Suprapubic skin (tissue), 4 donors: Measurements from ENCODE around the gene LETM1. TPM values are rescaled to one million over a fixed set of nuclear protein-coding genes. Genes with fewer than 3 reads are reported as not detected.

ENCODE experiments used
- DNase-seq, 2 donors: peaks; one replicate each; pipeline ENCODE4 v3.0.0-alpha.2; 2019; ENCODE audit warnings: low spot score in 2 of 2
- H3K27ac ChIP-seq: fragments of 200-600 bp; sonication (generic); one replicate; pipeline ENCODE4 v1.5.1; 2019
- H3K27me3 ChIP-seq: fragments of 200-600 bp; sonication (generic); one replicate; pipeline ENCODE4 v1.5.1; 2019
- H3K36me3 ChIP-seq: fragments of 200-600 bp; sonication (generic); one replicate; pipeline ENCODE4 v1.5.1; 2019
- H3K4me1 ChIP-seq: fragments of 200-600 bp; sonication (generic); one replicate; pipeline ENCODE4 v1.5.1; 2019
- H3K4me3 ChIP-seq: fragments of 200-600 bp; sonication (generic); one replicate; pipeline ENCODE4 v1.5.1; 2019; ENCODE audit warnings: mild to moderate bottlenecking
- H3K9me3 ChIP-seq: fragments of 200-600 bp; sonication (generic); one replicate; pipeline ENCODE4 v1.5.1; 2019
- EP300 ChIP-seq: sonication (generic); formaldehyde crosslinking; IDR thresholded peaks from one replicate; pipeline ENCODE4 v1.6.1; 2017; ENCODE audit warnings: antibody characterized with exemption
- POLR2A ChIP-seq, 2 donors: fragments of 450-650 bp; IDR thresholded peaks; one replicate each; pipeline ENCODE4 v1.6.1; 2017; ENCODE audit warnings: antibody characterized with exemption in 2 of 2, mild to moderate bottlenecking in 2 of 2, moderate library complexity in 2 of 2
- POLR2AphosphoS5 ChIP-seq, 3 donors: sonication (generic); formaldehyde crosslinking; IDR thresholded peaks; one replicate each; pipeline ENCODE4 v1.6.1; 2017; ENCODE audit warnings: antibody characterized with exemption in 3 of 3
- WGBS: methylation state at CpG from one replicate; pipeline ENCODE4 v1.1.5; 2018; 5-methylcytosine and 5-hydroxymethylcytosine counted together
- total RNA-seq, 4 donors: library from RNA; depleted of rRNA; stranded (reverse); fragments of >200 nt; gene quantifications; one replicate each; pipeline ENCODE4 v1.1.0, GENCODE V29; 2016
- TF ChIP-seq, protein P1 (sequence below), 2 donors: fragments of 200-600 bp in 1 of 2; fragments of 450-650 bp in 1 of 2; sonication (generic) in 1 of 2; IDR thresholded peaks; one replicate each; pipeline ENCODE4 v1.5.1; 2016 to 2019; ENCODE audit warnings: antibody characterized with exemption in 2 of 2, mild to moderate bottlenecking in 1 of 2, moderate library complexity in 1 of 2

The LETM1 gene
- 10 to 100 TPM; 64.0 to 73.5 (median 65.2) TPM for total RNA-seq

DNA sequence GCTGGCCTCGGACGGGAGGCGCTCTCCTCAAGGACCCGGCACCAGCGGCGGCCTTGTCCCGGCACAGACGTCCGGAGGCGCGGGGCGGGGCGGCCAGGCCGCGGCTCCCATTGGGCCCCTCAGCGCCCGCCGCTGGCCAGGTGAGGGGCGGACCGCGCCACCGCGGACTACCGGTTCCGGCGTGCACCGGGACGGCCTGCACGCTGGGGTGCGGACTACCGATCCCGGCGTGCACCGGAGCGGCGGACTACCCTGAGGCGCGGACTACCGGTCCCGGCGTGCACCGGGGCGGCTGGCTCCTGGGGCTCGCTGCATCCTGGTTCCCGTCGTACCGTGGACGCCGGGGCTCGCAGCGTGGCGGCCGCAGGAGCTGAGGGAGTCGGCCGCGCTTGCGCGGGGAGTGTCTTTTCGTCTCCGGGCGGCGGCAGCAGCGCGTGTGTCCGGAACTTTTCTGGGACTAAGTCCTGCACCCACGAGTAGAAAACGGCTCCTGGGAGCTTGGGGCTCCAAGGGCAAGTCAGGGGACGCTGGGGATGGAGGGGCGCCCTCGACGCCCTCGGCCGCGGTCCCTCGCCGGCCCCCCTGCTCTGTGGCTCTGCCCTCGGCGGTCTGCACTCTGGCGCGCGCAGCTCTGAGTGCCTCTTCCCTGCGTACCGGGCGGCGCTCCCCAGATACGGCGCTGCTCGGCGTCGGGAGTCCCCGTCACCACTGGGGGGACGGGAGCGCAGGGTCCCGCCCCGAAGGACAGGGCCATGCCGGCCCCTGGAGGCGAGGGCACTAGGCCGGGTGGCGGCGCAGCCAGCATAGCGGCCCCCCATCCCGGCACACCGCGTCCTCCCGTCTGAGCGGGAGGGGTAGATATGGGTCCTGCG is at the start of gene LETM1:
Gene LETM1 (minus strand): TSS at position 86 of the 872 bp plus-strand sequence. CDS start 206 bp downstream, outside the sequence.
- 0% methylated on average over 15 of the region's 107 CpGs for WGBS
- H3K27ac ChIP-seq = peak within 1 kb of the TSS; percentile 93
- TF ChIP-seq POLR2AphosphoS5 (IDR thresholded peaks at IDR 0.05) (peak in 1 of 3 donors; percentile 69), EP300 (no peak), POLR2A (IDR thresholded peaks at IDR 0.05) (no peak)
- TF ChIP-seq, protein P1, sequence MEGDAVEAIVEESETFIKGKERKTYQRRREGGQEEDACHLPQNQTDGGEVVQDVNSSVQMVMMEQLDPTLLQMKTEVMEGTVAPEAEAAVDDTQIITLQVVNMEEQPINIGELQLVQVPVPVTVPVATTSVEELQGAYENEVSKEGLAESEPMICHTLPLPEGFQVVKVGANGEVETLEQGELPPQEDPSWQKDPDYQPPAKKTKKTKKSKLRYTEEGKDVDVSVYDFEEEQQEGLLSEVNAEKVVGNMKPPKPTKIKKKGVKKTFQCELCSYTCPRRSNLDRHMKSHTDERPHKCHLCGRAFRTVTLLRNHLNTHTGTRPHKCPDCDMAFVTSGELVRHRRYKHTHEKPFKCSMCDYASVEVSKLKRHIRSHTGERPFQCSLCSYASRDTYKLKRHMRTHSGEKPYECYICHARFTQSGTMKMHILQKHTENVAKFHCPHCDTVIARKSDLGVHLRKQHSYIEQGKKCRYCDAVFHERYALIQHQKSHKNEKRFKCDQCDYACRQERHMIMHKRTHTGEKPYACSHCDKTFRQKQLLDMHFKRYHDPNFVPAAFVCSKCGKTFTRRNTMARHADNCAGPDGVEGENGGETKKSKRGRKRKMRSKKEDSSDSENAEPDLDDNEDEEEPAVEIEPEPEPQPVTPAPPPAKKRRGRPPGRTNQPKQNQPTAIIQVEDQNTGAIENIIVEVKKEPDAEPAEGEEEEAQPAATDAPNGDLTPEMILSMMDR (IDR thresholded peaks at IDR 0.05) = no peak
- H3K4me3 ChIP-seq = peak within 1 kb of the TSS; percentile 96
- H3K4me1 ChIP-seq = peaks cover 55% of the 10 kb centered on the region
- DNase-seq = peak; percentile 96
- no peaks in the 10 kb centered on the region for H3K9me3 ChIP-seq
- H3K36me3 ChIP-seq = no peaks in the 10 kb centered on the region
- H3K27me3 ChIP-seq = no peaks in the 10 kb centered on the region

DNA sequence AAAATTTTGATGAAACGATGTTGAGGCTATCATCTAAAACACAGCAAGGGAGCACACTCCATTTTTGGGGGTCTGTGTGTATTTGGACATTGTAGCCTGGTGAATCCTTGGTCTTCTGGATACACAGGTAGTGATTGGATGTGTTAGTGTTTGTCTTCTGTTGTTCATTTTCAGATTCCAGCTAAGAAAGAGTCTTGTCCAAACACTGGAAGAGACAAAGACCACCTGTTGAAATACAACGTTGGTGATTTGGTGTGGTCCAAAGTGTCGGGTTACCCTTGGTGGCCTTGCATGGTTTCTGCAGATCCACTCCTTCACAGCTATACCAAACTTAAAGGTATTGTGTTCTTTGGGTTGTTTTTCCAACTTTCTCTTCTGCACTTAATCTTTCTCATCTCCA is 48.1 kb upstream of the LETM1 start:
- 82% methylated on average over 3 of the region's 3 CpGs for WGBS
- H3K27me3 ChIP-seq = no peaks in the 10 kb centered on the region
- no peak for TF ChIP-seq EP300
- TF ChIP-seq, protein P1 (IDR thresholded peaks at IDR 0.05) = no peak
- peaks cover 18% of the 10 kb centered on the region for H3K36me3 ChIP-seq
- peaks cover 12% of the 10 kb centered on the region for H3K4me1 ChIP-seq
- H3K9me3 ChIP-seq = no peaks in the 10 kb centered on the region
- DNase-seq = no peak
- no peak overlapping the region for H3K27ac ChIP-seq
- H3K4me3 ChIP-seq = no peak overlapping the region

DNA sequence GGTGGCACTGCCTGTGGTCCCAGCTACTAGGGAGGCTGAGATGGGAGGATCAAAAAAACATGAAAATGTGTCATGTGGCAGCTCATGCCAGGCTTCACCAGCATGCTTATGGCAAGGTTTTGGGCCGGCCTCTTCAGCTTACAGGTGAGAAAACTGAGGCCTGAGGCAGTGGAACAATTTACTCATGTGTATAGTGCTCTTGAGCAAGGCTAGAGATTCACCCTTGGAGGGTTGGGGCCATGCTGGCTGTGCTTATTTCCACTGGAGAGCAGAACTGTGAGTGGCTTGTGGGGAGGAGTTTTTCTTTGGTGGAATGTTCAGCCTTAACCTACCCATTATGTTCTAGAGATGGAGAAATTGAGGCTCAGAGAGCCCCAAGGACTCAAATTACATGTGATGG is 47.1 kb upstream of the LETM1 start:
- no peak for DNase-seq
- Histone ChIP-seq H3K27me3 (no peaks in the 10 kb centered on the region), H3K36me3 (peaks cover 18% of the 10 kb centered on the region), H3K9me3 (no peaks in the 10 kb centered on the region), H3K4me3 (no peak overlapping the region), H3K27ac (no peak overlapping the region), H3K4me1 (peaks cover 4% of the 10 kb centered on the region)
- no CpG with 5 or more reads among the region's 1 CpG for WGBS
- TF ChIP-seq EP300 (no peak), POLR2AphosphoS5 (IDR thresholded peaks at IDR 0.05) (no peak), POLR2A (IDR thresholded peaks at IDR 0.05) (no peak)
- TF ChIP-seq, protein P1 (IDR thresholded peaks at IDR 0.05) = no peak

DNA sequence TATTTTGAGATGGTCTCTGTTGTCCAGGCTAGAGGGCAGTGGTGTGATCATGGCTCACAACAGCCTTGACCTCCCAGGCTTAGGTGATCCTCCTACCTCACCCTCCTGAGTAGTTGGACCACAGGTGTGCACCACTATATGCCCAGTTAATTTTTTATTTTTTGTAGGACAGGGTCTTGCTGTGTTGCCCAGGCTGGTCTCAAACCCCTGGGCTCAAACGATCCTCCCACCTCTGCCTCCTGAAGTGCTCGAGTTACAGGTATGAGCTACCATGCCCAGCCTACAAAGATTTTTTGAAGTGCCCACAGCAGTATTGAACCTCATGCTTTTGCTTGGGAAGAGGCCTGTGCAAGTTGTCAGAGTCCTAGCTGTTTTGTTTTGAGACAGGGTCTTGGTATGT is 46.3 kb upstream of the LETM1 start:
- TF ChIP-seq POLR2AphosphoS5 (IDR thresholded peaks at IDR 0.05) (no peak), EP300 (no peak), POLR2A (IDR thresholded peaks at IDR 0.05) (no peak)
- TF ChIP-seq, protein P1 (IDR thresholded peaks at IDR 0.05) = no peak
- Histone ChIP-seq H3K27ac (no peak overlapping the region), H3K9me3 (no peaks in the 10 kb centered on the region), H3K4me3 (no peak overlapping the region), H3K4me1 (peaks cover 2% of the 10 kb centered on the region), H3K27me3 (no peaks in the 10 kb centered on the region), H3K36me3 (peaks cover 18% of the 10 kb centered on the region)
- DNase-seq = no peak
- WGBS = 94% methylated on average over 2 of the region's 2 CpGs

DNA sequence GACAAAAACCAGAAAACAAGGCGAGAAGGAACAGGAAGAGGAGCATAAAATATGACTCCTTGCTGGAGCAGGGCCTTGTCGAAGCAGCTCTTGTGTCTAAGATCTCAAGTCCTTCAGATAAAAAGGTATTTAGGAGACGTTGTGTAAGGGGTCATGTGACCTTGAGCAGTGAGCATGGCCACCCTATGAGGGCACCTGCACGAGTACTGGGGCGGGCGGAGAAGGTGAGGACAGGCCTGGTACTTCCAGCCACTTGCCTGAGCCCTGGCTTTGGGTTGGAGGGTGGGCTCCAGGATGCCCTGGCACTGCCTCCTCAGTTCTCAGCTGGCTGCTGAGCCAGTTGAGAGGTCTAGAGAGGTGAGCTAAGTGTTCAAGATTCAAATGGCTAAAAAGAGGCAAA is 45.2 kb upstream of the LETM1 start:
- H3K27me3 ChIP-seq = no peaks in the 10 kb centered on the region
- 76% methylated on average over 6 of the region's 6 CpGs for WGBS
- H3K9me3 ChIP-seq = no peaks in the 10 kb centered on the region
- DNase-seq = peak in 1 of 2 donors; percentile 33
- H3K36me3 ChIP-seq = peaks cover 18% of the 10 kb centered on the region
- no peak overlapping the region for H3K4me3 ChIP-seq
- H3K4me1 ChIP-seq = no peaks in the 10 kb centered on the region
- no peak overlapping the region for H3K27ac ChIP-seq
- TF ChIP-seq POLR2A (IDR thresholded peaks at IDR 0.05) = no peak
- TF ChIP-seq, protein P1 (IDR thresholded peaks at IDR 0.05) = no peak
- no peak for TF ChIP-seq EP300
- no peak for TF ChIP-seq POLR2AphosphoS5 (IDR thresholded peaks at IDR 0.05)
